NCI-H2227 (cell line): Measurements from ENCODE around the gene ACTR10.
"Not testable (repeated sequence)": the region's sequence is repeated elsewhere in the genome, so short reads cannot be mapped to it uniquely, and the experiment has no call there.

Experiments
- DNase-seq: peaks from one replicate; lab custom pipeline; 2025; ENCODE audit not compliant: unreplicated experiment; lab: John Stamatoyannopoulos, UW

The ACTR10 gene

DNA sequence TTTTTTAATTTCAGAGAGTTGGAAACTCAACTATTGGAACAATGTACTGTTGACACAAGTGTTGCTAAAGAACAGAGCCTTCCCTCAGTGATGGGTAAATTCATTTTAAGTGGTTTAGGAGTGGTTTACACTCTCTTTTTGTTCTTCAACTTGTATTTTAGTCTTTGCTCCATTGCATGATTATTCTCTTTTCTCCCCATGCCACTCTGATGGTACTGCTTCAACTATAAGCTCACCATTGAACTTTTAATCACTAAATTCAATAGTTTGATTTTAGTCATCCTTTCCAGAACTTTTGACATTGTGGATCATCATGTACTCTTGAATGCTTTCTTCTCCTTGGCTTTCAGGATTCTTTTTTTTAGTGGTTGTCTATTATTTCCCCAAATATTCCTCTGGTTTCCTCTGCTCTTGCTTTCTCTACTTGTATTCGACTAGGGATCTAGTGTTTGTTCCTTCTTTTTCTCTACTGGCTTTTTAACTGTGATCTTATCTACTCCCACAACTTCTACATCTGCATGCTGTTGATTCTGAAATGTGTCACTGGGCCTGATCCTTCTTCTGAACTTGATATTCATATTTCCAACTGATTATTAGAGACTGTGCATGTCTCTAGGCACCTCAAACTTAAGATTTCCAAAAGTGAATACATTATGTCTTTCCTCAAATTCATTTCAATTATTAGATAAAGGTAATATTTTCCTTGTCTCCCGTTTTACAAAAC lies 15.4 kb downstream of the ACTR10 start:
- DNase-seq: no peak

DNA sequence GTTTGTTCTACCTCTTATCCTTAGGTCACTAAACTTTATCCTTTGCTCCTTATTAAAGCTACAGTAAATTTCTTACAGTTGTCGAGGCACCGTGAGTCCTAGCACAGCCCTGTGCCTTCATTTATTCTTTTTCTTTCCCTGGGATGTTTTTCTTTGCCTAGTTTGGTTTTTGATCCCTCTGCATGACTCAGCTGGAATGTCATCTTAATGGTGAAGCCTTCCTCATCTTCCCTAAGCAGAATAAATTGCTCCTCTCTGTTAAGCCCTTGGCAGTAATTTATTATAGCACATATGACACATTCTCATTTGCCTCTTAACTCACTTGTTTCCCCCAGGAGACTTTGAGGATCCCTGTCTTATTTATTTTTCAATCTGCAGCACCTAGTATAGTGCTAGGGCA lies 16.6 kb downstream of the ACTR10 start:
- DNase-seq: no peak

DNA sequence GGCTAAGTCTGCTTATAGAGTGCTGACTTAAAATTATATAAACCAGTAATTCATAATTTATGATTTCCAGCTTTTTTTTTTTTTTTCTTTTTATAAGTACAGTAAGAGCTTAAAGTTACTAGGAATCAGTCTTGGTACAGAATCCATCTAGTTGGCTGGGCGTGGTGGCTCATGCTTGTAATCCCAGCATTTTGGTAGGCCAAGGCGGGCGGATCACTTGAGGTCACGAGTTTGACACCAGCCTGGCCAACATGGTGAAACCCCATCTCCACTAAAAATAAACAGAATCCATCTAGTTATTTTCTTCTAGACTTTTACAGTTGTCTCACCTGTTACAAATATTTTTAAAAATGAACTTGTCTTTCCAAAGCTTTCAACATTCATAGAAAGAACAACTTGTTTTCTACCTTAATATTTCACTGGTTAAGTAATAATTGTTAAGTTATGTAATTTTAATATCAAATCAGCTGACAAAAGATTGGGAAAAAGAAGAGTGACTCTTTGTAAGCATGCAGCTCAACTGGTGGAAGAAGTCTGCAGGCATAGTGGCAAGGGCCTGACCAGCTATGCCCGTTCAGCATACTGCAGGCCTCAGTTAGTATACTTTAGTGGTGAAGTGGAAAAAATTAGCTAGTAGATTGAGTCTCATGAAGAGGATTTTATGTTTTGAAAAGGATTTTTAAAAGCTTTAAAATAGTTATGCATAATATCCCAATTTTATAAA lies 27.3 kb downstream of the ACTR10 start:
- DNase-seq: no peak

DNA sequence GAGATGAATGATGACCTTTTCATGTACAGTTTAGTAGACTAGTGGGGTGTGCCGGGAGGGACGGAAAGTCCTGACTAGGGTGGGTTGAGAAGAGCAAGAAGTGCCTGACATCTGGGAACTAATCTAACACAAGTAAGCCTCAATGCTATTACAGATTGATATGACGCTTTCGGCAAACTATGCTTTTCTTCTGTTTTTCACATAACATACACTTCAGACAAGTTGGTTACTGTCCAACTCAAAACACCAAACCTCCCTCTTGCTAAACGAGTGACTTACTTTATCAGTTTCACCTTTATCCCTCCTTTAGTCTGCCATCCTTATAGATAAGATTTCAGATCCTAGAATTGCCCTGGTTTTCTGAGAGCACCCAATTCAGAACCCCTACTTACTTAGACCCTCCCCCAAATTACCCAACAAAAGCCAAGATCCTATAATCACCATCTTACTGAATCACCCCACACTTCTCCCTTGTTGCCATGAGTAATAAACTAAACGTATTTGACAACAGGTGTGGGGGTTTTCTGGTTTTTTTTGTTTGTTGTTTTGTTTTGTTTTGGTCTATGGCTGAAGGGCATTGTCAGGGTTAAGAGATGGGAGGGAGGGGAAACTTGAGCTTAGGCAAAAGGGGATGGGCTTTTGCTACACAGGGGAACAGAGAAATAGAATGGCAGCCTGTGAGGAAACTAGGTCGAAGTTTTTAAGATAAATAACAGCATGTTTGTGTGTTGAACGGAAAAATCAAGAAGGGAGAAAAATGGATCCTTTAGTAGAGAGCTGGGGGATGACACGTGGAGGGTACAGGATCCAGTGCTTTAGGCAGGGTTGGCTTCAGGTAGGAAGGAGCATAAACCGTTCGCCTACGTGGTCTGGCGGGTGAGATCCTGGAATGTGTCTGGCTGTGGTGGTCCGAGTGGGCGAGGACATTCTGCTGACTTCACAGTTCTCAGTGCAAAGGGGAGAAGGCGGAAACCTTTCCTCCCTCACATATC lies 38.6 kb downstream of the ACTR10 start:
- DNase-seq: peak; percentile 32

DNA sequence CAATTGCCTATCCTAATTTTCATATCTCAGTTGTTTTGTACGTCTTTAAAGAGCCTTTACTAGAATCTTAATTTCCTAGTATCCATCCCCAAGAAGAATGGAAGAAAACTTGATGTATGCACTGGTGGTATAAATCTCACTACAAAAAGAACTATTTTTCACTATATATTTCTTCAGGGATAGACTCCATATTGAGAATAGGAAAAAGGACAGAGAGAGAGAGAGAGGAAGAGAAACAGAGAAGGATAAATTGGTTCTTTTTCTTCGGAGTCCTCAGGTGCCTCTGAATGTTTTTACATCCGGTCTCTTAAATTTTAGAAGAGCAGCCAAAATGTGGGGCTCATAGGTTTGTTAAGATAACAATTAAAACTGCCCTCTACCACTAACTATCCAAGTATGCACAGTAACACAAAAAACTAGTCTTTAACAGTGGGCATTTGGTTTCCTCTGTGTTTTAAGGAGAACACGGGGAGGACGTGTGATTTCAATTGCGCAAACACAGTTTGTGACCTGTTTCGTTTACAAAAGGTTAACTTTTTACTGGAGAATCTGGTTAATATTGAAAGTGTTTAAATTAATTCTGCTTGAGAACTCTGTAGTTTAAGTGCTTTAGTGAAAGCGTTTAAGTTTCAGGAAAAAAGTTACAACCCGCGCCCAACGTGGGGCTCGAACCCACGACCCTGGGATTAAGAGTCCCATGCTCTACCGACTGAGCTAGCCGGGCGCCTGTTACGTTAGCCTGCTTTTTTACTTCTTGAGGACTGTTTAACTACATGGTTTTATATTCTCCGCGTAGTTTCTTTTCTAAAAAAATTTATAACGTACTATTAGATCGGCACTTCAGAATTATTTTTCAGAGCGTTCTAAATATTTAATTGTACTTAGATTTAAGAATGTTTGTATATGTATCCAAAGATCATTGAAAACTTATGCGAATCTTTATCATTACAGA lies 39.6 kb downstream of the ACTR10 start:
- DNase-seq: peak; percentile 81

DNA sequence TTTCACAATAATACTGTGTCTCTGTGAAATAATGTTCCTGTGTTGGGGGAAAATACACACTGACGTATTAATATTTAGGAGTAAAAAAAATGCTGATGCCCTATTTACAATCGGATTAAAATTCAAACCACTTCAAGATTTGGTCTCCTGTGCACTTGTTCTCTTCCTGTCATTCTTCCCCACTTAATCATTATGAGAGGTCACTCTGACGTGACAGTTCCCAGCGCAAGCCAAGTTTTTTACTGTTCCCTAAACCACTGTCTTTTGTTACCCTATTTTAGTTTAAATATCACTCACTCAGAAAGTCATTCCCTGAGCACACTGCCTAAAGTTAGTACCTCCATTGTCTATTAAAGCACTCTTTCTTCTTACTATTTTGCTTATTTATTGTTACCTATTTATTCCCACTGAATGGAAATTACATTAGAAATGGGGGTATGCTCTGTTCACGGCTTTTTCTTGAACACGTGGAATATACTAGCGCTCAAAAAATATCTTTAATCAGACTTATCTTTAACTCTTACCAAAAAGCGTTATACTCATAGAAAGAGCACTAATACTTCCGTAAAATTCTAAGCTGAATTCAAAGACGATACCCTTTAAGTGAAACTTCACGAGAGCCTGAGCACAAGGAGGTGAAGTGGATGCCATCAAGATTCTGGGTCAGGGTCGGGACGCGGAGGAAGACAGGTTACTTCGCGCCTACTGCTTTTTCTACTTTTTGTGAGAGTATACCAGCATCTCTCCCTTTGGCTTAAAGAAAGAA lies 44.0 kb downstream of the ACTR10 start:
- no peak for DNase-seq

DNA sequence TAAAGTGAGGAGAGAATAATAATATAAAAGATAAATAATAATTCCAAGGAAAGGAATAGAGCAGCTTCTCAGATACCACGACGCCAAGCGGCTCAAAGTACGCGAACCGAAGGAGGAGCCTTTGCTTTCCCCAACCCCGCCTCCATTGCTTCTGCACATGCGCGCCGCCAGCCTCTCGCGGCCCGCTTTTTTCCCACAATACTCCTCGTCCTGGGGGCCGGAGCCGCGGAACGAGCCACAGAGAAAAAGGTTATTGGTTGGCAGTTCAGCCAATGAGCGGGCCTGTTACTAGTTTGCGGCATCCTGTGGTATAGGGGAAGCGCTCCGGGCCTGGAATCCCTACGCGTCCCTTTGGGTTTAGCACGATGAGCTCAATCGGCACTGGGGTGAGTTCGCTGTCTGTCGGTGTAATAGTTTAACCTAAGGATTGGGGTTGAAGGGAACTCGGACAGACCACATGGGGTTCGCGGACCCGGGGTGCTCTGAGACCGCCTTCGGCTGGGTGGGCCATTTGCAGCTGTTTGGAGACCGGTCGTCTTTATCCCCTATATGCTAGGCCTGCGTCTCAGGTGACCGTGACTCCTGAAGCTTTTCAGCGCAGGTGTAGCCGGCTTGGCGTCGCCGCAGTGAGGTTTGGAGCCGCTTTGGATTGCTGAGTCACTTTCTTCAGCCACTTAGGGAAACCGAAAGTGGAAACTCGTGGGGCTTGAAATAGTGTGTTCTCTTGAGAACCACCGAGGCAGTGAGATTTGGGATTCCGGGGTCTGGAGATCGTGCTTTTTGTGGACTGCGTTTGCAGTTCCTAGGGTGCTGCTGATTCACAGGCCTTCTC lies 44.8 kb downstream of the ACTR10 start, which contains the start of gene PSMA3:
Gene PSMA3, plus strand, starts transcription at position 288 of the 832 bp plus-strand sequence. Its CDS starts 78 bp downstream, at position 366.
- DNase-seq: peak; percentile 98

DNA sequence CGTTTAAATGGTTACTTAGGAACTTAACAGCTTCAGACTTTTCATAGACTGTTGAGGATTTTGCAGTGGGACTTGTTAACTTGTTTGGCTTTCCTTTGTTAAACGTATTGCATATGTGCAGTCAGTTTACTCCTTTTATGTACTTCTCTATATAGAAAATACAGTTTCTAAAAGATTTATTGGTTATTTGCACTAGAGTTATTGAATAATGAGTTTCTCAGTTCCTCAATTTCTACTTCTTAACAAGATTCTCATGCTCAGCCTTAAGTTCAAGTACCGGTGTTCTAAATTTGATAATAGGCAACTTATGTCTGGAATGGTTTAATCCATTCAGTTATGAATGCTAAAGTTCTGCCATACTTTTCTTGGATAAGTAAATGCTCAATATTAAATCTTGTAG lies 45.6 kb downstream of the ACTR10 start:
- DNase-seq: no peak

DNA sequence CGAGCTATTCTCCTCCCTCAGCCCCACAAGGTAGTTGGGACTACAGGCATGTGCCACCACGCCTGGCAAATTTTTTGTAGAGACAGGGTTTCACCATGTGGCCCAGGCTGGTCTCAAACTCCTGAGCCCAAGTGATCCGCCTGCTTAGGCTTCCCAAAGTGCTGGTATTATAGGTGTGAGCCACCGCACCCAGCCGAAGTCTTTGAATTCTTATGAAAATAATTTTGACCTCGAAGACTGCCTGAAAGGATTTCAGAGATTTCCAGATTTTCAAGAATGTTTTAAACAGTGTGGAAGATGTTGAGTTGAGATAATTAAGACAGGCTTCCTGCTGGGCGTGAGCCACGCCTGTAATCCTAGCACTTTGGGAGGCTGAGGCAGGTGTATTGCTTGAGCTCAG lies 49.7 kb downstream of the ACTR10 start:
- DNase-seq: no peak

DNA sequence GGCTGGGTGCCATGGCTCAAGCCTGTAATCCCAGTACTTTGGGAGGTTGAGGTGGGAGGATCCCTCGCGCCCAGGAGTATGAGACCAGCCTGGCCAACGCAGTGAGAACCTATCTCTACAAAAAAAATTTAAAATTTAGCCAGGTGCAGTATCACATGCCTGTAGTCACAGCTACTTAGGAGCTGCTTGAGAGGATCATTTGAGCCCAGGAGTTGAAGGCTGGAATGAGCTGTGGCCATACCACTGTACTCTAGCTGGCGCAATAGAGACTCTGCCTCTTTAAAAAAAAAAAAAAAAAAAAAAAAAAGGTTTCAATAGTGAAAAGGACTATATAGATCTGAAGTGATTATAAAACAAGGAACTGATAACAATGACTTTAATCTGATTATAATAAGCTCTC lies 58.2 kb downstream of the ACTR10 start:
- DNase-seq: no peak

DNA sequence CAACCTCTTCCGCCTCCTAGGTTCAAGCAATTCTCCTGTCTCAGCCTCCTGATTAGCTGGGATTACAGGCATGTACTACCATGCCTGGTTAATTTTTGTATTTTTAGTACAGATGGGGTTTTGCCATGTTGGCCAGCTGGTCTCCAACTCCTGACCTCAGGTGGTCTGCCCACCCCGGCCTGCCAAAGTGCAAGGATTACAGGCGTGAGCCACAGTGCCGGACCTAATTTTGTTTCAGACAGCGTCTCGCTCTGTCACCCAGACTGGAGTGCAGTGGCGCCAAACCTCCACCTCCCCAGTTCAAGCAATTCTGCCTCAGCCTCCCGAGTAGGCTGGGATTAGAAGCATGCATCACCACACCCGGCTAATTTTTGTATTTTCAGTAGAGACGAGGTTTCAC lies 62.1 kb downstream of the ACTR10 start:
- not testable (repeated sequence) for DNase-seq

DNA sequence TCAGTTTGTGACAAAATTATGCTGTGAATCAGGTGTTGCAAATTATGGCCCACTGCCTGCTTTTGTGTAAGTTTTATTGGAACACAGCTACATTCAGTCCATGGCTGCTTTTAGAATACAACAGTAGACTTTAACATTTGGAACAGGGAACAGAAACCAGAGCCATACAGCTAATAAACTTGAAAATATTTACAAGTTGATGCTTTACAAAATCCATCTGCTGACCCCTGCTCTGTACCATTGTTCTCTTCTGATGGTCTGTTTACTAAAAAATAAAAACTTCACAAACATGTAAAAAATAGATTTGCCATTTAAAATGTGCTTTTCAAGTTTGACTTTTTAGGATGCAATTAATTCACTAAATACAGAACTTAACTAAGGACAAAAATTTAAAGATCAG lies 65.5 kb downstream of the ACTR10 start:
- DNase-seq: no peak

DNA sequence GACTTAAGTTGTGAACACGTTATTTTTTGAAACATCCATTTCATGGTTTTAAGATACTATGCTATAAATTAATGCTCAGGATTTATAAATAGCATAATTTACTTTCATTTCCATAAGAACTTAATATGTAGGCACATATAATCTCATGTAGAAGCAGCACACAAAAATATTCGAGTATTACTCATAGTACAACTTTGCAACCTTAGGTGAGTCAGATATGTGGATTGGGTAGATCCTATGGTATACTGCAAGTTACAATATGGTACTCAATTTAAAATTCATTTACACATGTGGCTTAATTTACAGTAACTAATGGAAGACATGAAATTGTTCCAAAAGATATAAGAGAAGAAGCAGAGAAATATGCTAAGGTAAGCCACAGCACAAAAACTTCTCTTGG lies 70.7 kb downstream of the ACTR10 start:
- no peak for DNase-seq

DNA sequence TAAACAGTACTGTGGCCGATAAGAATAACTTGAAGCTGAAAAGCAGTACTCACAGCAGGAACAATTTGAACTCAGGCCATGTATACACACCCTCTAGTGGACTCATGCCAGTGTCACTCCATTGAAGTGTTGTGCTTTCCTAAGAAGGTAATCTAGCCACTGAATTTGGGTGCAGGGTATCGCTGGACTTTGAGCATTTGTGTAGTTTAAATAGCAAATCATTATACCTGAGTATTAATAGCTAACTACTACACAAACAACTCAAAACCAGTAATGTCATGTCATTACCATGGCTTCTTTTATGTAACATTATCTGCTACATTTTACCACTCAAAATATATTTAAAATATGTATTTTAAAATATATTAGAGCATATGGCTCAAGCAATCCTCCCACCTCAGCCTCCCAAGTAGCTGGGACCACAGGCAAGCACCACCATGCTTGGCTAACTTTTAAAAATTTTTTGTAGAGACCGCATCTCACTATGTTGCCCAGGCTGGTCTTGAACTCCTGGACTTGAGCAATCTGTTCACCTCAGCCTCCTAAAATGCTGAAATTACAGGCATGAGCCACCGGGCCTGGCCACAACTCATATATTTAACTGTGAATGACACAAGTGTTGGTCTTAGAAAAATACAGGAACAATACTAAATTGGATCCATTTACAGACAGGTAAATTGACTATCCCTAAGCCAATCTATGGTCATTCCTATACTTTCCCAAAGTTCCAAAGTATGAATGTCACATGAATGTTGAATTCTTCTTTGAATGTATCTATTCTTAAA lies 72.8 kb downstream of the ACTR10 start:
- DNase-seq: no peak

DNA sequence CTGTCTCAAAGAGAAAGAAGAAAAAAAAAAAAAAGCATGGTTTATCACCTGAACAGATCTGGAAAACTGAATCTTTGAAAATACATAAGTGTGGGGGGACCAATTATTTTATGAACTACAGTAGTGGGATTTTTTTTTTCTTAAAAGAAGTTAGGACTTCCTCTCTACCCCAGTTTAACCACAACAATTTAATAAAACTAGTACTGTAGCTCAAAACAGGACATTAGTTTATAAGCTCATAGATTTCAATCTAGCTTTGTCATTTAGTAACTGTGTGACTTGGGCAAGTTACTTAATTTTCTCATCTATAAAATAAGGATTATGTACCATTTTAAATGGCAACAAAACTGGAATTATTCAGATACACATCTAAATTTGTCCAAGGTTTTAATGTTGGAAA lies 74.9 kb downstream of the ACTR10 start:
- no peak for DNase-seq

DNA sequence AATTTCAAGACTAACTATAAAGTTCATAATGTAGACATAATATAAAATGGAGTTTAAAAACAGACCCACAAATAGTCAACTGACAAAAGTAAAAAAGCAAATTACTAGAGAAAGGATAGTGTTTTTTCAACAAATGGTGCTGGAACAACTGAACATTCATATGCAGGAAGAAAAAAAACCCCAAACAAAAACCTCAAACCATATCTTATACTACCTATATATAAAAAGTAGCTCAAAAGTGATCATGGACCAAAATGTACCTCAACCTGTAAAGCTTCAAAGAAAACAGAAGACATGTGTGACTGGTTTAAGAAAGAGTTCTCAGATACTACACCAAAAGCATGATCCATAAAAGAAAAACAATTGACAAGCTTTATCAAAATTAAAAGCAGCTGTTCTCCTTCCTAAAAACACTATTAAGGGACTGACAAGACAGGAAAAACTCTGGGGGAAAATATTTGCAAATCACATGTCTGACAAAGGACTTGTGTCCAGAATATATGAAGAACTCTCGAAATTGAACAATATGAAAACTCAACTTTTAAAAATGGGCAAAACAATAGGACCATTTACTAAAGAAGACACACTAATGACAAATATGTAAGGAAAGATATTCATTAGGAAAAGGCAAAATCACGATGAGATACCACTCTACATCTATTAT lies 75.7 kb downstream of the ACTR10 start:
- no peak for DNase-seq

DNA sequence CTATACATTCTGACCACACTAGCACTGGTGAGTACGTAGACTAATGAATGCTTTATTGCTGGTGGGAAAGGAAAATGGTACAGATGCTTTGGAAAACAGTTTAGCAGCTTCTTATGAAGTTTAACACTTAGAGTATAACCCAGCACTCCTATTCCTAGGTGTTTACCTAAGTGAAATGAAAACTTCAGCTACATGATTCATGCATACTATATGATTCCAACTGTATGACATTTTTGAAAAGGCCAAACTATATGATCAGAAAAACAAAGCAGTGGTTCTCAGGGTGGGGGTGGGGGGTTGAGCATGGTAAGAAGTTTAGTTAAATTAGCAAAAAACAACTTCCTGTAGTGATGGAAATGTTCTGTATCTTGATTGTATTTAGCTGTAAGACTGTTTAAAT lies 76.3 kb downstream of the ACTR10 start:
- DNase-seq: no peak
